ENCODE results near the gene SSR2.
A peak's percentile ranks its signal among the peaks of the same experiment; 100 is the strongest.

Gene SSR2

GRCh38 chr1:156020293-156021092, at the start of gene SSR2:
SSR2 (minus strand) TSS chr1:156020951; CDS start chr1:156020167, 784 bp downstream.
- peak; percentile 60 to 76 for DNase-seq (ENCODE audit: low read depth in 2 of 2)

GRCh38 chr1:156070548-156070947, 49.8 kb upstream of the SSR2 start:
- no peak for DNase-seq (ENCODE audit: low read depth in 2 of 2)

- no peak for DNase-seq (ENCODE audit: low read depth in 2 of 2)
These were observed 49.0 kb upstream of the SSR2 start for GRCh38 chr1:156069490-156070455.

- no peak for DNase-seq (ENCODE audit: low read depth in 2 of 2)
These were observed 46.5 kb upstream of the SSR2 start for GRCh38 chr1:156067262-156067661.

- DNase-seq (ENCODE audit: low read depth in 2 of 2), result no peak
These were observed 45.1 kb upstream of the SSR2 start for GRCh38 chr1:156065871-156066270.

- no peak for DNase-seq (ENCODE audit: low read depth in 2 of 2)
These were observed 44.5 kb upstream of the SSR2 start for GRCh38 chr1:156065212-156065611.

GRCh38 chr1:156064615-156065014, 43.9 kb upstream of the SSR2 start:
- no peak for DNase-seq (ENCODE audit: low read depth in 2 of 2)

GRCh38 chr1:156063997-156064285, 43.2 kb upstream of the SSR2 start:
- no peak for DNase-seq (ENCODE audit: low read depth in 2 of 2)

- no peak for DNase-seq (ENCODE audit: low read depth in 2 of 2)
These were observed 41.4 kb upstream of the SSR2 start for GRCh38 chr1:156062189-156062588.

GRCh38 chr1:156060937-156061636, 40.3 kb upstream of the SSR2 start, which contains the start of gene RAB25:
RAB25 (plus strand) TSS chr1:156061160; CDS start chr1:156061401, 241 bp downstream.
- no peak for DNase-seq (ENCODE audit: low read depth in 2 of 2)

- no peak for DNase-seq (ENCODE audit: low read depth in 2 of 2)
These were observed 35.6 kb upstream of the SSR2 start for GRCh38 chr1:156056326-156056849.

- DNase-seq (ENCODE audit: low read depth in 2 of 2), result no peak
These were observed 34.7 kb upstream of the SSR2 start for GRCh38 chr1:156055281-156056048.

- peak; percentile 95 to 96 for DNase-seq (ENCODE audit: low read depth in 2 of 2)
These were observed 33.9 kb upstream of the SSR2 start, which contains the start of gene LAMTOR2 for GRCh38 chr1:156054500-156055280. LAMTOR2 (plus strand) TSS chr1:156054782; CDS start chr1:156054890, 108 bp downstream.

- peak; percentile 70 to 82 for DNase-seq (ENCODE audit: low read depth in 2 of 2)
These were observed 33.2 kb upstream of the SSR2 start, which contains the start of gene UBQLN4 for GRCh38 chr1:156053768-156054499. UBQLN4 (minus strand) TSS chr1:156053798; CDS start chr1:156053701, 97 bp downstream.

- DNase-seq (ENCODE audit: low read depth in 2 of 2), result peak; percentile 55 to 62
These were observed 32.4 kb upstream of the SSR2 start for GRCh38 chr1:156052862-156053767.

- no peak for DNase-seq (ENCODE audit: low read depth in 2 of 2)
These were observed 30.4 kb upstream of the SSR2 start for GRCh38 chr1:156051011-156051725.

GRCh38 chr1:156050376-156050775, 29.6 kb upstream of the SSR2 start:
- DNase-seq (ENCODE audit: low read depth in 2 of 2), result no peak
